Fibroblast of pulmonary artery (primary cell): ENCODE measurements around the gene EIPR1.

Experiments used
- DNase-seq: peaks from one replicate; pipeline ENCODE4 v3.0.0-alpha.2; 2010; ENCODE audit warnings: low read depth
- H3K4me3 ChIP-seq: replicated peaks from 2 replicates; pipeline ENCODE4 v1.5.1; 2011; ENCODE audit warnings: low read depth, mild to moderate bottlenecking, control low read depth, low read length, moderate library complexity
- CTCF ChIP-seq: IDR thresholded peaks from 2 replicates; pipeline ENCODE4 v1.5.1; 2011; ENCODE audit warnings: mild to moderate bottlenecking, control low read depth, low read length, inconsistent platforms; ENCODE audit errors: missing control alignments

EIPR1 gene

DNA sequence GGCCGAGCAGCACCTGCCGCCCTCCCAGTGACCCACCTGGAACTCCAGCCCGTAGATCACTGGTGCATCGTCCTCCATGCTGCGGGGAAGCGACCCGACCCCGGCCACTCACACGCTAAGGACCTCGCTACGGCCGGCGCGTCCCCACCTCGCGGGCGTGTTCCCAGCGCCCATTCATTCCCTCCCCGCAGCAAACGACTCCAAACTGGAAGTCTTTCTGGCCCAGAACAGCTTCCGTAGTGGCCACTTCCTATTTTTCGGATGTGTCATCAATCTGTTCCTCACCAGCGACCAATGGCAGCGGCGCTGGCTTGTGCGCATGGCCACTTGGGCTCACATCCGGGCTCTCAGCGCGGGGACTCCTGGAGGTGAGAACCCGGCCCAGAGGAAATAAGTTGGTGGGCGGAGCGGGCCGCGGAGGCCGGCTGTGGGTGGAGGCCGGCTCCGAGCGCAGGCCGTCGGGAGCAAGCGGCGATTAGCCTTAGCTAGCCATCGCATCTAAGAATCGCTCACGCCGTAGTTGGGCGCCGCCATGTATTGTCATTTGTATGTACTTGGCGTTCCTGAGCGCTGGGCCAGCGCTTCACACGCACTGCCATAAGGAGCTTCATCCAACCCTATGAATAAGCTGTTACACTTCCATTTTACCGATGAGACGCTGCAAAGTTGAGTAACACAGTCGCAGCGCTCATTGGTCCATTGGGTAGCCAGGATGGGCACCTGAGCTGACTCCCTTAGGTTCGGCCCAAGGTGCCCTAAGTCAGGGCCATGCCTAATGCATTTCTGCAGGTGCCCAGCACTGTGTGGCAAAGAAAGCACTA is at the start of gene EIPR1:
TSS of gene EIPR1 (minus strand) at position 207 of the 821 bp plus-strand sequence. CDS start at position 78, 129 bp downstream.
- peak; percentile 99 for DNase-seq
- peak within 1 kb of the TSS; percentile 92 for H3K4me3 ChIP-seq
- no peak for TF ChIP-seq CTCF

GRCh38 chr2:3427272-3427671 is 49.7 kb upstream of the EIPR1 start:
- H3K4me3 ChIP-seq, result no peak overlapping the region
- no peak for DNase-seq
- TF ChIP-seq CTCF, result no peak

DNA sequence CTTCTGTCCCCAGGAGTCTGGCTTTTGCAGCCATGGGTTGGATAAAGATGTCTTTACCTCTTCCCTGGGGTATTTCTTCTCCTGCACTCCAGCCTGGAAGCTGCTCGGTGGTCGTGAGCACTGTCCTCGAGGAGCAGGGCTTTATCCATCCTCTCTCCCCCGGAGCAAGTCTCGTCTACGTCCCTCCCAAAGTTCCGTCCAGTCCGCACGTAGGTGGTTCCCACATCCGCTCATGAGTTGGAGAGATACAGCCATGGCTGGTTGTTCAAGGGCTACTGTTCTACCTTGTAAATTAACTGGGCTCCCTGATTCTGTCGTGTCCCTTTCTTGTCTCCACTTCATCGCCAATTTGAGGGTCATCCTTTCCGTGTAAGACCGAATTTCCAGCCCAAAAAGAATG is 49.0 kb upstream of the EIPR1 start:
- no peak for DNase-seq
- no peak overlapping the region for H3K4me3 ChIP-seq
- TF ChIP-seq CTCF, result no peak

DNA sequence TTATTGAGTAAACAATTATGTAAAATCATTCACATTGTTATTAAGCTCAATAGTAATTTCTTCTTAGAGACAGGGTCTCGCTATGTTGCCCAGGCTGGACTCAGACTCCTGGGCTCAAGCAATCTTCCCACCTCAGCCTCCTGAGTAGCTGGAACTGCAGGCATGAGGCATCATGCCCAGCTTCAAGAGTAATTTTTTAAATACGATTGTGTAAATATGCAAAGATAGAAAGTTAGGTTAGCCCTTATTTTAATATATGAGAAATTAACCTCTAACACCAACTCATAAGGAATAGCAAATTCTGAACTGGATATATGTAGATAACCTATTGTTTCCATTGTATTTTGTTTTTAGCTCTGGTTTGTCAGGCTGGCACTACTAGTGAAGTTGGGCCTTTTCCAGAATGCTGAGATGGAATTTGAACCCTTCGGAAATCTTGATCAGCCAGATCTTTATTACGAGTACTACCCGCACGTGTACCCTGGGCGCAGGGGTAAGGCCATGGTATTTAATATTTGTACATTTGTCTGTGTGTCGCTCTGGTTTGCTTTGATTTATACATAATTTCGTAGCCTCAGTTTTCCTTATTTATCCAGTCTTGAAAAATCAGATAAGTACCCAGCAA is 46.7 kb upstream of the EIPR1 start:
- H3K4me3 ChIP-seq, result no peak overlapping the region
- TF ChIP-seq CTCF, result no peak
- no peak for DNase-seq

DNA sequence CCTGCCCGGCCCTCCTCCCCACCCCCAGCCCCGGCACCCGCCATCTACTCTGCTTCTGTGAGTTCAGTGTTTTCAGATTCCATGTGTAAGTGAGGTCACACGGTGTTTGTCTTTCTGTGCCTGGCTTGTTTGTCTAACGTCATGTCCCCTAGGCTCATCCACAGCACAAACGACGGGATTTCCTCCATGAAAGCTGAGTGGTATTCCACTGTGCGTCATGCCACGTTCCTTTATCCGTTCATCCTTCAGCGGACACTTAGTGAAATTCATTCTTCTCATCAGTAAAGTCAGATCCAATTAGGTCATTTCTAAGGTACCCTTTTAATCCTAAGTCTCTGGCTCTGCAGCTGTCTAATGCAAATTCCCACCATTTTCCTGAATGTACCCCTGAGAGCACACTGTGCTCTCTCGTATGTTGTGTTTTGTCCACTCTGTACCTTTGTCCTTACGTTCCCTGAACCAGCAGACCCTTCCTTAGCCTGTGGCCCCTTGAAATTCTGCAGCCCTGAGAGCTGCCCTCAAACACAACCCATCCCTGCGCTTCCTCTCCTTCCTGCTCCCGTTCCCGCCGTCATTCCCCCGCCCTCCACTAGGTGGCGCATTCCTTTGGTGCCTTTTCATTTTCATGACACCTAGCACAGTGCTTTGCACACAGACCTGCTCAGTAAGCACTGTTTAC is 46.0 kb upstream of the EIPR1 start:
- H3K4me3 ChIP-seq, result no peak overlapping the region
- TF ChIP-seq CTCF, result no peak
- peak; percentile 65 for DNase-seq

DNA sequence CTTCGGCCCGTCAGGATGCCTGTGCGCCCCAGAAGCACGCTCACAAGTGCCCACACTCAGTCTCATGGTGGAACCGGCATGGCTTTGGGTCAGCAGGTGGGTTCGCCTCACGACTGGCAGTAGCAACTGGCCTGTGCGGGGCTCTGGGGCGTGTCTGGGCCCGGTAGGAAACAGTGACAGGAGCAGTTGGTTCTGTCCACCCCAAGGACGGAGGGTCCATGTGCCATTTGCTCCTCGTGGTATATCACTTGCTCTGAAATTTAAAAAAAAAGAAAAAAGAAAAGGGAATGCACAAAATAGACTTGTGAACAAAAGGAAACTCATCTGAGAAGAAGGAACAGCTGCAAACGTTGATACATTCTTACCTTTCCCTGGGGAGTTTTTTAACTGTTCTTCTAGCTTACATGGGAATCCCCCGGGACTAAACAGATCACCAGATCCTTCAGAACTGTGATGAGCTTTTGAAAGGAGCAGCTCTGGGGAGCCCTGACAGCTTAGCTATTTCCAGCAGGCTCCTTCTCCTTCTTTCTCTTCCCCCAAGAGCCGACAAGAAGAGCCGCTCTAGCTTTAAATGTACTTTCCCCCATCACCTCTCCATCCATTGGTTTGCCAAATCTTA is 44.7 kb upstream of the EIPR1 start:
- no peak for DNase-seq
- no peak for TF ChIP-seq CTCF
- no peak overlapping the region for H3K4me3 ChIP-seq
